ENCODE results near the gene APOC3.
A peak's percentile ranks its signal among the peaks of the same experiment; 100 is the strongest.

APOC3 gene

GRCh38 chr11:116866804-116867455 is 37.2 kb downstream of the APOC3 start:
- no peak for DNase-seq (ENCODE audit: low read depth)
- H3K4me3 ChIP-seq (ENCODE audit: low read depth, low read length), result no peak overlapping the region

DNA sequence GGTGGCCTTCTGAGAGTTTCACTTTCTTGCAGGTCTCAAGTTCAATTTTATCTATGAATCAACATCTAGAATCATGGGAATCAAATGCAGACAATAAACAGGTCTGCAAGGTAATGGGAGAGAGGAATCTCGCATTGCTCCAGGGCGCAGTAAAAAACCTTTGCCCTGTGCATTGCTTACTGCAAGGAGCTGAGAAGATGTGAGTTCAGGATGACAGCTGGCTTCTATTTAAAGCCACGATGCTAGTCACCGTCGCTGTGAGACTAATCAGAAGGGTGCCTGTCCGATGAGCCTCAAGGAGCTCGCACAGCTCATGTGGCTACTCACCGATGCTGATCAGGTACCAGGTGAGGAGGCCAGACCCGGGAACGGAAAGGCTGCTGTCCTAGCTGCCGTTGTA is 37.9 kb downstream of the APOC3 start:
- no peak for DNase-seq (ENCODE audit: low read depth)
- H3K4me3 ChIP-seq (ENCODE audit: low read depth, low read length), result no peak overlapping the region

DNA sequence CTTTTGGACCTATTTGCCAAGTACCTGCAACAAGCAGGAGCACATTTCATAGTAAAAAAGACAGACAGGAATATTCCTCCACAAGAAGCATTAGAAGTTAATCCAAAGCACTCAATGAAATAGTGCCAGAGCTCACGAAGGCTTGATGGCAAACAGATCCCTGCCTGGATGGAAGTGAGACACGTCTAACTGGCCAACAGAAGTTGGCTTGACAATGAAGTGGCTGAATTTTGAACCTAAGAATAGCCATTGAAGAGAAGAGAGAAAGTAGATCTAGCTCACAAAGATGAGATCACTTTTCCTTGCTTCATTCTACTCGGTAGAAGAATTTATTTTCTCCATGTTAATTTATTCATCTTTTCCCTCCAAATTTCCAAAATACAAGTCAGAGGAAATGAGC is 38.4 kb downstream of the APOC3 start:
- H3K4me3 ChIP-seq (ENCODE audit: low read depth, low read length), result no peak overlapping the region
- no peak for DNase-seq (ENCODE audit: low read depth)

- no peak for DNase-seq (ENCODE audit: low read depth)
- no peak overlapping the region for H3K4me3 ChIP-seq (ENCODE audit: low read depth, low read length)
Observed at GRCh38 chr11:116869610-116870009, 39.9 kb downstream of the APOC3 start.

GRCh38 chr11:116870054-116870453 is 40.3 kb downstream of the APOC3 start:
- no peak overlapping the region for H3K4me3 ChIP-seq (ENCODE audit: low read depth, low read length)
- DNase-seq (ENCODE audit: low read depth), result no peak

DNA sequence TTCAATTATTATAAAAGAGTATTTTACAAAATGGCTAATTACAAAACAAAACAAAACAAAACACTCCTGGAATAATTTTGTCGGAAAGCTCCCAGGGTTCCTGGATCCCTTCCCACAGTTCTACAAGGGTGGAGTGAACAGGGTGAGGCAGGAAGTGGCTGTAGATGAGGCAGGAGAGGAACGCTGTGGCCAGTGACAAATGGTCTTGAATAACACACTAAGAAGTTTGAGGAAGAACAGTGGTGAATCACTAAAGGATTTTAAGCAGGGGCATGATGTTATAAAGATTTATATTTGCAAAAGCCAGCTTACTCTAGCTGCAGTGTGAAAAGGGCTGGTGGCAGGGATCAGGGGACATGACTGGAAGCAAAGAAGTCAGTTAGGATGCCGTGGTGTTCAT is 41.5 kb downstream of the APOC3 start:
- DNase-seq (ENCODE audit: low read depth), result peak; percentile 67
- H3K4me3 ChIP-seq (ENCODE audit: low read depth, low read length), result no peak overlapping the region

GRCh38 chr11:116873381-116873780 is 43.7 kb downstream of the APOC3 start:
- DNase-seq (ENCODE audit: low read depth), result no peak
- H3K4me3 ChIP-seq (ENCODE audit: low read depth, low read length), result no peak overlapping the region

DNA sequence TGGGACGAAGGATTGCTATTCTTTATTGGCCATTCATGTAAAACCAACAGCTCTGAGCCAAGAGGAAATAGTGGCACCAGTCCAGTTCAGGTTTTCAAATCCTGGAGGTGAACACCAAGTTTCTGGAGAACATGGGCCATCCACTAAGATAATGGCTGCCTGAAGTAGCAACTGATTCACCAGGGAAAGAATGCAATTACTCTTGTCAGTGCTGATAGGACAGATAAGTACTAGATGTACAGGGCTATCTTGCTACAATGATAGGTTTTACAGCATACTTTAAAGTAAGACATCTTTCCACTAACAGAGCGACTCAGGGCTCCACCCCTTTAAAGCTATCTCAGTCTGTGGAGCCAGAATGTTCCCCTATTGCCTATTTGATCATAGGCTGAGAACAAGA is 44.5 kb downstream of the APOC3 start:
- H3K4me3 ChIP-seq (ENCODE audit: low read depth, low read length), result no peak overlapping the region
- DNase-seq (ENCODE audit: low read depth), result no peak

- no peak for DNase-seq (ENCODE audit: low read depth)
- no peak overlapping the region for H3K4me3 ChIP-seq (ENCODE audit: low read depth, low read length)
Observed at GRCh38 chr11:116875194-116875593, 45.5 kb downstream of the APOC3 start.

GRCh38 chr11:116876656-116877055 is 46.9 kb downstream of the APOC3 start:
- DNase-seq (ENCODE audit: low read depth), result no peak
- no peak overlapping the region for H3K4me3 ChIP-seq (ENCODE audit: low read depth, low read length)

DNA sequence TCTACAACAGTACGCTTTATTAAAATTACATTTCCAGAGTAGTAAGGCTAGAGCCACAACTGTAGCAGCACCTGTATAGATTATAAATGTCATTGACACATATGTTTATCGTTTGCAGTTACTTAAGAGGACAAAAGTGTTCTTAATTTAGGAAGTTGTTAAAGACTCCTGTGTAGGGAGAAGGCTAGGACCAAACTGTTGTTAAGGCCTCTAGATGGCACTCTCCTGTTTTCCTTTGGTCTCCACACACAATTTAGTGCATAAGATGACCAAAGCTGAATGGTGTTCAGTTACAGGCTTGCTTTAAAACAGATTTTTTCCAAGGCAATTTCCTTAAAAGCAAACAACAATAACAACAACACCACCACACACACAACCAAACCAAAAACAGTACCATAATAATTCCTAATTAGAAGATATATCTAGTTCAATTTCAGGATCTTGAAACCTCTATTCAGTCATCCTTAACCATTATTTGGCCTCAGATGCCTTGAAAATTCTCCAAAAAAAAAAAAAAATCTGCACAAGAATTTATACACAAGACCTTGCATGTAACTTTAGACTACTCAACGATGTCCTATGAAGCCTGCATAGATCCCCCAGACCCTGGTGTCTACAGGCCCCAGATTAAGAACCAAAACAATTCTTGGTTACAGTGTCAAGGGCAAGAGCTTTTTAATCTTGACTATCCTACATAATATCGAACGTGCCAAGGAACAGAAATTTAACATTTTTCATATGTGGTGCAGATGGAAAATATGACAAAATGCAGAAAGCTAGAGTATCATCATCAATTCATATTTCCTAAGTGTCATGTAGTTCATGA is 50.3 kb downstream of the APOC3 start:
- H3K4me3 ChIP-seq (ENCODE audit: low read depth, low read length), result no peak overlapping the region
- peak; percentile 43 for DNase-seq (ENCODE audit: low read depth)

DNA sequence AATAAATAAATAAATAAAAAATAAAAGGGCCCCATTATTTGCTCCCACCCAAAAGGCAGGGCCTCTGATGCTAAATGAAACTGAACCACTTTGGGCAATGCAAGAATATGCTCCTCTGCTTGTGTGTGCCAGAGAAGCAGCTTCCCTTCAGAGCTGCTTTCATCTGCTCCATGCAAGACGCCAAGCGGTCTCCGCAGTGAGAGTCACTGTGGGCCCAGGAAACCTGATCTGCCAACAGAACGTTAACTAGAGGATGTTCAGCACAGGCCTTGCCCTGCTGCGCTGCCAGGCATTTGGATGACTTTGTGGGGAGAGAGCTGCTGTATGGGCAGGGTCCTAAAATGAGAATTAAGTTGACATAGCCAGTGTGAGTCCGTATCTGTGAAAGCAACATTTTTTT is 51.4 kb downstream of the APOC3 start:
- DNase-seq (ENCODE audit: low read depth), result no peak
- H3K4me3 ChIP-seq (ENCODE audit: low read depth, low read length), result no peak overlapping the region

GRCh38 chr11:116882386-116882785 is 52.7 kb downstream of the APOC3 start:
- no peak for DNase-seq (ENCODE audit: low read depth)
- H3K4me3 ChIP-seq (ENCODE audit: low read depth, low read length), result no peak overlapping the region

Measured in skeletal muscle cell (primary cell).